Liver (tissue), 9 donors: ENCODE results near the gene KCNA5. TPM values are rescaled to one million over a fixed set of nuclear protein-coding genes. Genes with fewer than 3 reads are reported as not detected.

Experiments
- DNase-seq: peaks from one replicate; pipeline ENCODE4 v3.0.0-alpha.2; 2017; ENCODE audit warnings: low spot score
- H3K27ac ChIP-seq, 2 donors: one replicate each; pipeline ENCODE4 v1.7.0; 2013; ENCODE audit warnings: inconsistent platforms in 2 of 2, low read length in 2 of 2, control low read depth in 1 of 2, low read depth in 1 of 2, mild to moderate bottlenecking in 1 of 2
- H3K27me3 ChIP-seq, 4 donors: one replicate each; pipeline versions ENCODE4 v1.6.1 to v1.7.0; 2013; ENCODE audit warnings: low read length in 3 of 4, inconsistent platforms in 1 of 4, mild to moderate bottlenecking in 1 of 4, moderate library complexity in 1 of 4; ENCODE audit not compliant: control insufficient read depth in 4 of 4, insufficient read depth in 4 of 4
- H3K36me3 ChIP-seq, 4 donors: one replicate each; pipeline versions ENCODE4 v1.6.1 to v1.7.0; 2013; ENCODE audit warnings: low read length in 3 of 4, mild to moderate bottlenecking in 3 of 4, low read depth in 1 of 4, moderate library complexity in 1 of 4; ENCODE audit not compliant: control insufficient read depth in 4 of 4, insufficient read depth in 3 of 4
- H3K4me1 ChIP-seq, 4 donors: one replicate each; pipeline versions ENCODE4 v1.6.1 to v1.7.0; 2013; ENCODE audit warnings: low read length in 3 of 4, mild to moderate bottlenecking in 3 of 4, moderate library complexity in 1 of 4; ENCODE audit not compliant: control insufficient read depth in 4 of 4, insufficient read depth in 4 of 4
- H3K4me3 ChIP-seq, 3 donors: one replicate each; pipeline versions ENCODE4 v1.6.1 to v1.7.0; 2013; ENCODE audit warnings: low read length in 3 of 3, control low read depth in 1 of 3, low read depth in 1 of 3, mild to moderate bottlenecking in 1 of 3
- H3K9ac ChIP-seq, 2 donors: one replicate each; pipeline ENCODE4 v1.7.0; 2013; ENCODE audit warnings: low read length in 2 of 2, mild to moderate bottlenecking in 2 of 2, moderate library complexity in 2 of 2, control low read depth in 1 of 2, low read depth in 1 of 2
- H3K9me3 ChIP-seq, 4 donors: one replicate each; pipeline versions ENCODE4 v1.6.1 to v1.7.0; 2013; ENCODE audit warnings: low read length in 3 of 4; ENCODE audit not compliant: control insufficient read depth in 4 of 4
- ATF3 ChIP-seq: IDR thresholded peaks from 2 replicates; pipeline ENCODE4 v1.6.1; 2016; ENCODE audit warnings: antibody characterized with exemption
- CTCF ChIP-seq: fragments of 150-350 bp; IDR thresholded peaks from 2 replicates; pipeline ENCODE4 v1.5.1; 2017; ENCODE audit warnings: improper control_type of control experiment, low read depth, low read length; ENCODE audit not compliant: missing input control
- EGR1 ChIP-seq, 2 donors: IDR thresholded peaks; 2 replicates each; pipeline ENCODE4 v1.6.1; 2016 to 2018; ENCODE audit warnings: antibody characterized with exemption in 2 of 2, low read depth in 2 of 2
- FOXA1 ChIP-seq: IDR thresholded peaks from 2 replicates; pipeline ENCODE4 v1.6.1; 2016; ENCODE audit warnings: antibody characterized with exemption
- FOXA2 ChIP-seq: IDR thresholded peaks from 2 replicates; pipeline ENCODE4 v1.6.1; 2016; ENCODE audit warnings: antibody characterized with exemption
- GABPA ChIP-seq, 2 donors: IDR thresholded peaks in 1 of 2; conservative IDR thresholded peaks in 1 of 2; 2 replicates each; pipeline ENCODE4 v1.6.1; 2016; ENCODE audit warnings: antibody characterized with exemption in 2 of 2, mild to moderate bottlenecking in 1 of 2, moderate library complexity in 1 of 2
- HNF4A ChIP-seq, 2 donors: conservative IDR thresholded peaks; 2 replicates each; pipeline ENCODE4 v1.6.1; 2016; ENCODE audit warnings: antibody characterized with exemption in 2 of 2, mild to moderate bottlenecking in 2 of 2
- HNF4G ChIP-seq: IDR thresholded peaks from 2 replicates; pipeline ENCODE4 v1.6.1; 2016; ENCODE audit warnings: antibody characterized with exemption
- JUND ChIP-seq, 2 donors: IDR thresholded peaks; 2 replicates each; pipeline ENCODE4 v1.6.1; 2016; ENCODE audit warnings: antibody characterized with exemption in 2 of 2
- NR2F2 ChIP-seq: IDR thresholded peaks from 2 replicates; pipeline ENCODE4 v1.6.1; 2016; ENCODE audit warnings: antibody characterized with exemption
- RAD21 ChIP-seq, 2 donors: IDR thresholded peaks; 2 replicates each; pipeline ENCODE4 v1.6.1; 2016; ENCODE audit warnings: antibody characterized with exemption in 2 of 2, mild to moderate bottlenecking in 2 of 2
- REST ChIP-seq: IDR thresholded peaks from 2 replicates; pipeline ENCODE4 v1.6.1; 2016; ENCODE audit warnings: antibody characterized with exemption, mild to moderate bottlenecking
- RXRA ChIP-seq, 2 donors: IDR thresholded peaks; 2 replicates each; pipeline ENCODE4 v1.6.1; 2017 to 2018; ENCODE audit warnings: antibody characterized with exemption in 2 of 2, mild to moderate bottlenecking in 1 of 2
- SP1 ChIP-seq: IDR thresholded peaks from 2 replicates; pipeline ENCODE4 v1.6.1; 2018; ENCODE audit warnings: antibody characterized with exemption, mild to moderate bottlenecking
- TAF1 ChIP-seq: conservative IDR thresholded peaks from 2 replicates; pipeline ENCODE4 v1.6.1; 2016; ENCODE audit warnings: antibody characterized with exemption, mild to moderate bottlenecking
- YY1 ChIP-seq: IDR thresholded peaks from 2 replicates; pipeline ENCODE4 v1.6.1; 2016; ENCODE audit warnings: antibody characterized with exemption, mild to moderate bottlenecking
- ZBTB33 ChIP-seq: IDR thresholded peaks from 2 replicates; pipeline ENCODE4 v1.6.1; 2016; ENCODE audit warnings: antibody characterized with exemption
- WGBS: extraction: QIAGEN DNeasy Blood & Tissue Kit; methylation state at CpG from one replicate; pipeline ENCODE4 v1.1.7; 2013; 5-methylcytosine and 5-hydroxymethylcytosine counted together
- polyA plus RNA-seq, 2 donors: library from polyadenylated mRNA; stranded (reverse) in 1 of 2; unstranded in 1 of 2; fragments of 200-250 nt in 1 of 2; fragments of >200 nt in 1 of 2; fragmentation: Nextera tagmentation in 1 of 2; extraction: Ambion mirVana in 1 of 2; gene quantifications; one replicate each; pipeline versions ENCODE4 v1.2.1 to v1.2.3, GENCODE V29; 2013 to 2015
- total RNA-seq, 2 donors: library from RNA; depleted of rRNA; stranded (reverse); fragments of >200 nt; gene quantifications; one replicate each; pipeline ENCODE4 v1.2.3, GENCODE V29; 2014
- TF ChIP-seq, protein P1 (sequence below): IDR thresholded peaks from 2 replicates; pipeline ENCODE4 v1.6.1; 2016; ENCODE audit warnings: antibody characterized with exemption
- donor health status: healthy.
- donor health status: healthy.
- donor health status: healthy.
- donor health status: healthy.
- donor health status: healthy.

KCNA5 gene
- total and polyA plus RNA-seq, 4 donors, result 0.09 to 0.42 (median 0.12) TPM; not detected in 1

DNA sequence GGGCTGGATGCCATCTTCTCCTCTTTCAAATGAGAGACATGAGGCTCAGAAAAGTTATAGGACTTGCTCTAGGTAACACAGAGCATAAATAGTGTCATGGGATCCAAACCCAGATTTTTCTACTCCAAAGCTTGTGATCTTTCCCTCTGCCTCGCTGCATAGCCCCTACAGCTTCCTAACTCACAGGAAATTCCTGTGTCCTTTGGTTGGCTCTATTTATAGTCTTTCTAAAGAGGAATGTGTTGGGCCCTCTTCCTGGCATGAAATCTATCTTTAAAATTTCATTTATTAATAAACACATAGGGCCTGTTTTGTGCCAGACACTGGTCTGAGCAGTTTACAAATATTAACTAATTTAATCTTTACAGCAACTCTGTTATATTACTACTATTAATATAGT is 9.8 kb upstream of the KCNA5 start:
- Histone ChIP-seq H3K9ac (no peak overlapping the region), H3K36me3 (no peaks in the 10 kb centered on the region), H3K9me3 (no peaks in the 10 kb centered on the region), H3K27me3 (peaks cover 0 to 6% (median 0%) of the 10 kb centered on the region in 4 donors), H3K27ac (no peak overlapping the region), H3K4me1 (no peaks in the 10 kb centered on the region), H3K4me3 (no peak overlapping the region)
- 70% methylated on average over 1 of the region's 1 CpG for WGBS
- no peak for DNase-seq
- TF ChIP-seq FOXA1, result no peak
- TF ChIP-seq FOXA2, result no peak
- TF ChIP-seq NR2F2, result no peak
- no peak for TF ChIP-seq GABPA (IDR thresholded peaks at IDR 0.05 in 1 of 2, conservative IDR thresholded peaks at IDR 0.05 in 1 of 2)
- TF ChIP-seq, protein P1, sequence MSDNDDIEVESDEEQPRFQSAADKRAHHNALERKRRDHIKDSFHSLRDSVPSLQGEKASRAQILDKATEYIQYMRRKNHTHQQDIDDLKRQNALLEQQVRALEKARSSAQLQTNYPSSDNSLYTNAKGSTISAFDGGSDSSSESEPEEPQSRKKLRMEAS, result no peak
- no peak for TF ChIP-seq ATF3
- TF ChIP-seq HNF4G, result no peak
- TF ChIP-seq YY1, result no peak
- TF ChIP-seq TAF1, result no peak
- TF ChIP-seq JUND (IDR thresholded peaks at IDR 0.05), result no peak
- no peak for TF ChIP-seq RXRA (IDR thresholded peaks at IDR 0.05)
- TF ChIP-seq EGR1 (IDR thresholded peaks at IDR 0.05; ENCODE audit: low read depth in 2 of 2), result no peak
- TF ChIP-seq SP1, result no peak
- TF ChIP-seq HNF4A (conservative IDR thresholded peaks at IDR 0.05), result no peak
- no peak for TF ChIP-seq ZBTB33
- TF ChIP-seq CTCF, result no peak
- TF ChIP-seq RAD21 (IDR thresholded peaks at IDR 0.05), result no peak
- no peak for TF ChIP-seq REST
